ENCODE measurements around the gene SLC13A1. TPM values are rescaled to one million over a fixed set of nuclear protein-coding genes. Genes with fewer than 3 reads are reported as not detected.
A peak's percentile ranks its signal among the peaks of the same experiment; 100 is the strongest.

Gene SLC13A1
- total and polyA plus RNA-seq, 2 experiments from 2014 or later: not detected

GRCh38 chr7:123126171-123126570, 73.6 kb downstream of the SLC13A1 start:
- H3K27me3 ChIP-seq: no peaks in the 10 kb centered on the region
- no peaks in the 10 kb centered on the region for H3K9me3 ChIP-seq (ENCODE audit: low read depth)
- no peak overlapping the region for H3K4me3 ChIP-seq
- H3K27ac ChIP-seq: no peak overlapping the region
- DNase-seq (ENCODE audit: low read depth in 1 of 2, low spot score in 1 of 2): no peak
- no peaks in the 10 kb centered on the region for H3K4me1 ChIP-seq (ENCODE audit: low read depth)
- no peak for TF ChIP-seq CTCF (IDR thresholded peaks at IDR 0.05; ENCODE audit: low read depth, low read length)
- H3K36me3 ChIP-seq: no peaks in the 10 kb centered on the region

DNA sequence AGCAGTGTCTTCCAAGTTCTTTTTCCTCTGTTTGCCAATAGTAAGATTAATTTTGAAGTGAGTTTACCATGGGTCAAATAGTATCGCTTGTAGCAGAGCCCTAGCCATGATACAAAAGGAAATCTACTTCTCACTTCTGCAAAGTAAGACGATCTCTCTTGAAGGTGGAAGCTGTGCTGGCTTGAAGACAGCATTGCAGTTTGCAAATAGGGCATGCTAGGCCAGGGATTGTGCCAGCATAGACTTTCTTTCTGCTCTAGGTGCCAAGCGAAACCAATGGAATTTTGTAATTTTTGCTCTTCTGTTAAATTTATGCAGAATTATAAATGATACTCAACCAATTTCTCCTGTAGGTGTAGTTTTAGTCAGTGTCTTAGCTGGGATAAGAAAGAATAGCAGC, 74.5 kb downstream of the SLC13A1 start:
- no peak for TF ChIP-seq CTCF (IDR thresholded peaks at IDR 0.05; ENCODE audit: low read depth, low read length)
- no peaks in the 10 kb centered on the region for H3K27me3 ChIP-seq
- H3K27ac ChIP-seq: no peak overlapping the region
- H3K9me3 ChIP-seq (ENCODE audit: low read depth): no peaks in the 10 kb centered on the region
- no peak for DNase-seq (ENCODE audit: low read depth in 1 of 2, low spot score in 1 of 2)
- H3K4me3 ChIP-seq: no peak overlapping the region
- H3K36me3 ChIP-seq: no peaks in the 10 kb centered on the region
- no peaks in the 10 kb centered on the region for H3K4me1 ChIP-seq (ENCODE audit: low read depth)

DNA sequence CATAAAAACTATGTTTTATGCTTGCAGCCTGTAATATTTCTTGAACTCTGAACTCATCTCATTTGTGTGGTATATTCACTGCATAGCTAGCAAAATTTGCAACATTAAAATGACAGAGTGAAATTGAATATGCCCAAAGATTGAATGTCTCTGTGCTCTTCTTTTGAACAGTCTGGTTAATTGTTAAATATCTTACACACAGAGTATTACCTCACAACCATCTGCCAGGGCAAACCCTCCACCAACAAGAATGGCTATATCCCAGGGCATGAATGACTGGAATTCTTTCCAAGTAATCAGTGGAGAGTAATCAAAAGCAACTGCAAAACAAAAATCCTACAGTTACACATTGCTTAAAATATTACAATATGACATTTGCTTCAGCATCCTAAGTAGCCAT, 76.9 kb downstream of the SLC13A1 start:
- DNase-seq (ENCODE audit: low read depth in 1 of 2, low spot score in 1 of 2): no peak
- Histone ChIP-seq H3K9me3 (ENCODE audit: low read depth) (no peaks in the 10 kb centered on the region), H3K27ac (no peak overlapping the region), H3K36me3 (no peaks in the 10 kb centered on the region), H3K4me3 (no peak overlapping the region), H3K4me1 (ENCODE audit: low read depth) (no peaks in the 10 kb centered on the region), H3K27me3 (no peaks in the 10 kb centered on the region)
- no peak for TF ChIP-seq CTCF (IDR thresholded peaks at IDR 0.05; ENCODE audit: low read depth, low read length)

- DNase-seq (ENCODE audit: low read depth in 1 of 2, low spot score in 1 of 2): peak in 1 of 2 donors; percentile 36
- Histone ChIP-seq H3K4me1 (ENCODE audit: low read depth) (no peaks in the 10 kb centered on the region), H3K36me3 (no peaks in the 10 kb centered on the region), H3K9me3 (ENCODE audit: low read depth) (no peaks in the 10 kb centered on the region), H3K4me3 (no peak overlapping the region), H3K27me3 (no peaks in the 10 kb centered on the region), H3K27ac (no peak overlapping the region)
- TF ChIP-seq CTCF (IDR thresholded peaks at IDR 0.05; ENCODE audit: low read depth, low read length): no peak
These were observed 79.5 kb downstream of the SLC13A1 start for GRCh38 chr7:123120286-123120685.

GRCh38 chr7:123115331-123115730, 84.4 kb downstream of the SLC13A1 start:
- no peak for DNase-seq (ENCODE audit: low read depth in 1 of 2, low spot score in 1 of 2)
- Histone ChIP-seq H3K27me3 (no peaks in the 10 kb centered on the region), H3K9me3 (ENCODE audit: low read depth) (no peaks in the 10 kb centered on the region), H3K36me3 (no peaks in the 10 kb centered on the region), H3K4me3 (no peak overlapping the region), H3K4me1 (ENCODE audit: low read depth) (no peaks in the 10 kb centered on the region), H3K27ac (no peak overlapping the region)
- no peak for TF ChIP-seq CTCF (IDR thresholded peaks at IDR 0.05; ENCODE audit: low read depth, low read length)

- H3K27me3 ChIP-seq: no peaks in the 10 kb centered on the region
- H3K4me1 ChIP-seq (ENCODE audit: low read depth): no peaks in the 10 kb centered on the region
- H3K9me3 ChIP-seq (ENCODE audit: low read depth): no peaks in the 10 kb centered on the region
- DNase-seq (ENCODE audit: low read depth in 1 of 2, low spot score in 1 of 2): no peak
- no peak overlapping the region for H3K4me3 ChIP-seq
- no peak overlapping the region for H3K27ac ChIP-seq
- no peaks in the 10 kb centered on the region for H3K36me3 ChIP-seq
- no peak for TF ChIP-seq CTCF (IDR thresholded peaks at IDR 0.05; ENCODE audit: low read depth, low read length)
These were observed 85.5 kb downstream of the SLC13A1 start for GRCh38 chr7:123114288-123114687.

Measured in cardiac muscle cell (in vitro differentiated cells and primary cell).